ENCODE results near the gene VPS51. TPM values are rescaled to one million over a fixed set of nuclear protein-coding genes. Genes with fewer than 3 reads are reported as not detected.
A peak's percentile ranks its signal among the peaks of the same experiment; 100 is the strongest.

VPS51 gene
- total and polyA plus RNA-seq, 5 donors from 2014 or later = 84.2 to 234 (median 96.9) TPM

DNA sequence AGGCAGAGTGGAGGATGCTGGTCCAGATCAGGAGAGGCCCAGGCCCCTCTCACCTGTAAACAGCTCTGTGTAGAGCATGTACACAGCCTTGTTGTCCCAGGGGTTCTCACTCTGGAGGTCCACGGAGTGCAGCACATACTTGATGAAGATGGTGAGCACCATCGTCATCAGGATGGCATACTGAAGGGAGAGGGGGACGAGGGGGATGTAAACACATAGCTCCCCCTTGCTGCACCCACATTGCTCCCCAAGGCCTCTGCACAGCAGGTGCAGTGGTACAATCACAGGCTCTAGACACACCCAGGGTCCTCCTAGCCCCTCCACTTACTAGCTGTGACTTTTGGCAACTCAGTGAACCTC lies 35.4 kb downstream of the VPS51 start:
- Histone ChIP-seq H3K27ac (ENCODE audit: insufficient read depth, low read length, poor library complexity, severe bottlenecking) (no peak overlapping the region), H3K4me1 (ENCODE audit: control insufficient read depth, insufficient read depth, low read length, poor library complexity, severe bottlenecking) (peaks cover 38% of the 10 kb centered on the region), H3K36me3 (ENCODE audit: control insufficient read depth, insufficient read depth, low read length) (peaks cover 57% of the 10 kb centered on the region), H3K4me3 (ENCODE audit: low read depth, low read length) (no peak overlapping the region), H3K27me3 (ENCODE audit: control insufficient read depth, insufficient read depth, low read length) (no peaks in the 10 kb centered on the region), H3K9me3 (ENCODE audit: control insufficient read depth in 2 of 2, low read length in 2 of 2) (no peaks in the 10 kb centered on the region)
- Mint-ChIP-seq H3K9me3 (peaks cover 0 to 2% (median 0%) of the 10 kb centered on the region in 7 donors), H3K4me1 (peaks cover 6 to 40% (median 21%) of the 10 kb centered on the region in 4 donors), H3K4me3 (peak overlapping the region in 3 of 4 donors; percentile 21 to 86 (median 75)), H3K36me3 (peaks cover 15% of the 10 kb centered on the region), H3K27me3 (no peaks in the 10 kb centered on the region), H3K27ac (peak overlapping the region in 1 of 3 donors; percentile 47)
- DNase-seq = no peak
- no peak for ATAC-seq (ENCODE audit: low read depth in 2 of 2)

DNA sequence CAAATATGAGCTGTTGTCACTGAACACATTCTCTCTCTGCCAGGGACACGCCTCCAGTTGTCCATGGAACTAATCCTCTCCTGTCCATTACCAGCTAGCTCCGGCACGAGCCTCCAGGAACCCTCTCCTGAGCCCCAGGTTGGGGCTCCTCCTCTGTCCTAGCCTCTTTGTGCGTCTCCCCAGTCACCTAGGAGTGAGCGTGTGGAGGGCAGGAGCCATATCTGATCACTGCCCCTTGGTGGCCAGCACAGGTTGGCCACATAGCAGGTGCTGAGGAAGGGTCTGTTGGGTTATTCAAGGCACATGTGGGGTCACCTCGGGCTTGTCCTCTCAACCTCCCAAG lies 35.9 kb downstream of the VPS51 start:
- no peak for DNase-seq
- Mint-ChIP-seq H3K36me3 (peaks cover 10% of the 10 kb centered on the region), H3K4me3 (peak overlapping the region; percentile 21 to 75 (median 30)), H3K9me3 (peaks cover 0 to 2% (median 0%) of the 10 kb centered on the region in 7 donors), H3K27ac (peak overlapping the region in 2 of 3 donors; percentile 11 to 26), H3K27me3 (no peaks in the 10 kb centered on the region), H3K4me1 (peaks cover 7 to 45% (median 23%) of the 10 kb centered on the region in 4 donors)
- Histone ChIP-seq H3K27me3 (ENCODE audit: control insufficient read depth, insufficient read depth, low read length) (no peaks in the 10 kb centered on the region), H3K4me1 (ENCODE audit: control insufficient read depth, insufficient read depth, low read length, poor library complexity, severe bottlenecking) (peaks cover 38% of the 10 kb centered on the region), H3K9me3 (ENCODE audit: control insufficient read depth in 2 of 2, low read length in 2 of 2) (no peaks in the 10 kb centered on the region), H3K4me3 (ENCODE audit: low read depth, low read length) (no peak overlapping the region), H3K27ac (ENCODE audit: insufficient read depth, low read length, poor library complexity, severe bottlenecking) (no peak overlapping the region), H3K36me3 (ENCODE audit: control insufficient read depth, insufficient read depth, low read length) (peaks cover 52% of the 10 kb centered on the region)
- ATAC-seq (ENCODE audit: low read depth in 2 of 2) = no peak

DNA sequence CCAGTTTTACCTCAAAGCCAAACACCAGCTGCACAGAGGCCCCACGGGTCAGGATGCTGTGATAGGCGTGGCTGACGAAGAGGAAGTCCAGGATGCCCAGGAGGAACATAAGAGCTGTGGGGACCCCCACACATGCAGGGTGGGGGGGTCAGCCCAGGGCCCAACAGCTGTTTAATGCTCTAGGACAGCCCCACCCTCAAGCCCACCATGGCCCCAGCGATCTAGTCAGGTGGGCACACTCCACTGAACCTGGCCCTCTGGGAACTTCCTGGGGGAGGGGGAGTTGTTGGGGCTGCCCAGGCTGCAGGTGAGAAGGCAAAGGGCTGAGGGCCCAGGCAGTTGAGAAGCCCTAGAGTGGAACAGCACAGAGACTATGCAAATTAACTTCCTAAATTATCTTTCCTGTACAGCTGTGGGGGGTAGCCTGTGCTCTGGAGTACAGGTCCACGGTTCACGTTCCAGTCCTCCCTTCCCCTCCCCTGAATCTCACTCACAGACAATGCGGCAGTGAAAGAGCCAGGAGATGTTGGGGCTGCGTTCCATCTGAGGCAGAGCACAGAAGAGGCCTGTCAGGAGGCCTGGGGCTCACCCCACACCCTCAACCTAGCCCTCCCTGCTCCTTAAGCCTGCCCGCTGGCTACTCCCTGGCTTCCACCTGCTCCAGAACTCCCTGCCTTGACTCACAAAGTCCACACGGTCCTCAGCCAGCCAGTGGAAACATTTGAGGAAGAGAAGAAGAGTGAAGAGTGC lies 36.4 kb downstream of the VPS51 start:
- no peak for ATAC-seq (ENCODE audit: low read depth in 2 of 2)
- Mint-ChIP-seq H3K36me3 (peaks cover 8% of the 10 kb centered on the region), H3K27me3 (no peaks in the 10 kb centered on the region), H3K27ac (peak overlapping the region in 2 of 3 donors; percentile 26 to 99), H3K4me3 (peak overlapping the region; percentile 96 to 100 (median 98)), H3K4me1 (peaks cover 7 to 46% (median 23%) of the 10 kb centered on the region in 4 donors), H3K9me3 (peaks cover 0 to 2% (median 0%) of the 10 kb centered on the region in 7 donors)
- no peak overlapping the region for H3K4me3 ChIP-seq (ENCODE audit: low read depth, low read length)
- DNase-seq = no peak
- H3K27ac ChIP-seq (ENCODE audit: insufficient read depth, low read length, poor library complexity, severe bottlenecking) = peak overlapping the region; percentile 20
- H3K27me3 ChIP-seq (ENCODE audit: control insufficient read depth, insufficient read depth, low read length) = no peaks in the 10 kb centered on the region
- peaks cover 51% of the 10 kb centered on the region for H3K36me3 ChIP-seq (ENCODE audit: control insufficient read depth, insufficient read depth, low read length)
- no peaks in the 10 kb centered on the region for H3K9me3 ChIP-seq (ENCODE audit: control insufficient read depth in 2 of 2, low read length in 2 of 2)
- peaks cover 38% of the 10 kb centered on the region for H3K4me1 ChIP-seq (ENCODE audit: control insufficient read depth, insufficient read depth, low read length, poor library complexity, severe bottlenecking)

DNA sequence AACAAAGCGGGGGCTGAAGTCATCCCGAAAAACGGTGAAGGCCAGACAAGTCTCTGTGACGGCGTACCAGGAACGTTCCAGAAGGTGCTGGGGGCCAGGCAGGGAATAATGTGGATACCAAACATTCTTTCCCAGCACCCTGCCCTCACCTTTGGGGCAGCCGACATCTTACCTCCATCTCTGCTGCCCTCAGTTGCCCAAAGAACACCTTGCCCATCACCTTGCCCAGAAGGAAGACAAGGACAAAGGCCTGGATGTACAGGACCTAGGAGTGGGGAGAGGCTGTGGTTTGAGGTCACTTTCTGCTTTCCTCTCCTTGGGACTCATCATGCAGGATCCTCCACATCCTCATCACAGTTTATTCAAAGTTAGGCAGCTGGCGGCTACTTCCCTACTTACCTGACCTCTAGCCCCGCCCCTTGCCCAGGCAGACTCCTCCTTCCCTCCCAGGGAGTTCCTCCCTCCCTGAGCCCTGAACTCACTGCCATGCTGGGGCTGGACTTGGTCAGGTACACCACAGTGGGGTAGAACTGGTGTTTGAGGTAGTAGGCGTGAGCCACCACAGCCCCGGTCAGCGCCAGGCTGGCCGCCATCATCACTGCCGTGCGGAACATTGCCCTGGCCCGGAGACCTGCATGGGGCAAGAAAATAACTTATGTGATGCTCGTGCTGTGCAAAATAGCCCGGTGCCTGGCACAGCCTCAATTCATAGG lies 37.1 kb downstream of the VPS51 start:
- peaks cover 38% of the 10 kb centered on the region for H3K4me1 ChIP-seq (ENCODE audit: control insufficient read depth, insufficient read depth, low read length, poor library complexity, severe bottlenecking)
- peaks cover 8% of the 10 kb centered on the region for H3K36me3 Mint-ChIP-seq
- peak overlapping the region; percentile 96 to 100 (median 98) for H3K4me3 Mint-ChIP-seq
- H3K4me1 Mint-ChIP-seq = peaks cover 7 to 48% (median 23%) of the 10 kb centered on the region in 4 donors
- ATAC-seq (ENCODE audit: low read depth in 2 of 2) (no peak), DNase-seq (peak in 1 of 3 donors; percentile 68)
- peaks cover 0 to 2% (median 0%) of the 10 kb centered on the region in 7 donors for H3K9me3 Mint-ChIP-seq
- H3K4me3 ChIP-seq (ENCODE audit: low read depth, low read length) = peak overlapping the region; percentile 78
- no peaks in the 10 kb centered on the region for H3K27me3 ChIP-seq (ENCODE audit: control insufficient read depth, insufficient read depth, low read length)
- H3K9me3 ChIP-seq (ENCODE audit: control insufficient read depth in 2 of 2, low read length in 2 of 2) = no peaks in the 10 kb centered on the region
- H3K27ac ChIP-seq (ENCODE audit: insufficient read depth, low read length, poor library complexity, severe bottlenecking) = peak overlapping the region; percentile 99
- peaks cover 45% of the 10 kb centered on the region for H3K36me3 ChIP-seq (ENCODE audit: control insufficient read depth, insufficient read depth, low read length)
- peak overlapping the region; percentile 89 to 100 (median 99) for H3K27ac Mint-ChIP-seq
- no peaks in the 10 kb centered on the region for H3K27me3 Mint-ChIP-seq

DNA sequence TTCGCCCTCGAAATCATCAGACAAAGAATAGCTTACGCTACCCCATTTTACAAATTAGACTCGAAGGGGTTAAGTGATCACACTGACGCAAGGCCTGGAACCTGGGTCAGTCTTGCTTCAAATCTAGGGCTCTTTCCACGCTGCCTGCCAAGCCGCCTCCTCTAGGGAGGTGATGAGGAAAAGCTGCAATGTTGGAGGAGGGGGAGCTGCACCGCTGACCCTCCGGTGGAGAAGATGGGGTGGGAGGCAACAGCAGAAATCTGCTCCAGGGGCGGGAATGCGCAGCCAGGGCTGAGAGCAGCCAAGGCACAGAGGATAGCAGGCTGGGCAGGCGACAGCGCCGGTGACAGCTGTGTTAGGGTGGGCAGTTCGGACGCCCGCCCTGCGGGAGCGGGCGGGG lies 37.7 kb downstream of the VPS51 start:
- Mint-ChIP-seq H3K27me3 (no peaks in the 10 kb centered on the region), H3K4me1 (peaks cover 7 to 48% (median 23%) of the 10 kb centered on the region in 4 donors), H3K4me3 (peak overlapping the region; percentile 96 to 100 (median 98)), H3K27ac (peak overlapping the region; percentile 89 to 100 (median 99)), H3K9me3 (peaks cover 0 to 2% (median 0%) of the 10 kb centered on the region in 7 donors), H3K36me3 (peaks cover 8% of the 10 kb centered on the region)
- no peaks in the 10 kb centered on the region for H3K27me3 ChIP-seq (ENCODE audit: control insufficient read depth, insufficient read depth, low read length)
- peaks cover 39% of the 10 kb centered on the region for H3K36me3 ChIP-seq (ENCODE audit: control insufficient read depth, insufficient read depth, low read length)
- H3K4me1 ChIP-seq (ENCODE audit: control insufficient read depth, insufficient read depth, low read length, poor library complexity, severe bottlenecking) = peaks cover 38% of the 10 kb centered on the region
- H3K4me3 ChIP-seq (ENCODE audit: low read depth, low read length) = peak overlapping the region; percentile 78
- ATAC-seq (ENCODE audit: low read depth in 2 of 2) (no peak), DNase-seq (peak in 1 of 3 donors; percentile 20)
- peak overlapping the region; percentile 99 for H3K27ac ChIP-seq (ENCODE audit: insufficient read depth, low read length, poor library complexity, severe bottlenecking)
- no peaks in the 10 kb centered on the region for H3K9me3 ChIP-seq (ENCODE audit: control insufficient read depth in 2 of 2, low read length in 2 of 2)

DNA sequence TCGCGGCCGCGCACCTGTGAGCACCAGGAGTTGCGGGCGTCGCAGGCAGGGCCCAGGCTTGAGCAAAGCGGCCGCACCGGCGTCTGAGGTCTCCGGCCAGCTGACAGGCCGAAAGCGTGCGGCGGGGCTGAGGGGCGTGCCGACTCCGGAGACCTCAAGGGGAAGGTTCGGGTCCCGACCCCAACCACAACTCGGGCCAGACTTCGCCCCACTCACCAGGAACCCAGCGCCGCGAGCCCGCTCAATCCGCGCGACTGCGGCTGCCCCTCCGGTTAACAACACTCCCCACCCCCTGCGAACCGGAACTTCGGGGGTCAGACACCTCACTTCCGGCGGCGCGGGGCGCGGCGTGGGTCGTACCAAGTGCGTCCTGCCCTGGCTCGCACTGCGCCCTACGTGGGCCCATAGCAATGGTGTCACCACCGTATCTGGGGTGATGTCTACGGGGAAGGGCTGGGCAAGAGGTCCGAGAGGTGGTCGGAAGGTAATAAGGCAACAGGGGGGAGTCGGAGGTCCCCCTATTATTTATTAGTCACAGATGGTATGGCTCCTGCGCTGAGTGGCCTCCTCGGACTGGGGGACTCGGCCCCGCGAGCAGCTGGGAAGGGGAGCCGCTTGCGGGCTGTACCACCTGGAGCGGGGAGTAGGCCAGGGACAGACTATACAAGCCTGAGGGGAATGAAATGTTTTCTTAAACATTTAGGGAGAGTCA lies 38.4 kb downstream of the VPS51 start, which contains the start of gene SYVN1:
TSS of gene SYVN1 (minus strand) at position 280 of the 712 bp plus-strand sequence. CDS start 918 bp downstream, outside the sequence.
- Histone ChIP-seq H3K27ac (ENCODE audit: insufficient read depth, low read length, poor library complexity, severe bottlenecking) (peak within 1 kb of the TSS; percentile 99), H3K36me3 (ENCODE audit: control insufficient read depth, insufficient read depth, low read length) (peaks cover 32% of the 10 kb centered on the region), H3K27me3 (ENCODE audit: control insufficient read depth, insufficient read depth, low read length) (no peaks in the 10 kb centered on the region), H3K4me1 (ENCODE audit: control insufficient read depth, insufficient read depth, low read length, poor library complexity, severe bottlenecking) (peaks cover 38% of the 10 kb centered on the region), H3K9me3 (ENCODE audit: control insufficient read depth in 2 of 2, low read length in 2 of 2) (no peaks in the 10 kb centered on the region), H3K4me3 (ENCODE audit: low read depth, low read length) (peak within 1 kb of the TSS; percentile 87)
- peak; percentile 87 to 94 (median 94) for DNase-seq
- ATAC-seq (ENCODE audit: low read depth in 2 of 2) = peak; percentile 77 to 78
- no peaks in the 10 kb centered on the region for H3K27me3 Mint-ChIP-seq
- H3K9me3 Mint-ChIP-seq = peaks cover 0 to 2% (median 0%) of the 10 kb centered on the region in 7 donors
- peak within 1 kb of the TSS; percentile 96 to 100 (median 98) for H3K4me3 Mint-ChIP-seq
- peak within 1 kb of the TSS; percentile 99 to 100 (median 100) for H3K27ac Mint-ChIP-seq
- peaks cover 7 to 48% (median 23%) of the 10 kb centered on the region in 4 donors for H3K4me1 Mint-ChIP-seq
- peaks cover 8% of the 10 kb centered on the region for H3K36me3 Mint-ChIP-seq

DNA sequence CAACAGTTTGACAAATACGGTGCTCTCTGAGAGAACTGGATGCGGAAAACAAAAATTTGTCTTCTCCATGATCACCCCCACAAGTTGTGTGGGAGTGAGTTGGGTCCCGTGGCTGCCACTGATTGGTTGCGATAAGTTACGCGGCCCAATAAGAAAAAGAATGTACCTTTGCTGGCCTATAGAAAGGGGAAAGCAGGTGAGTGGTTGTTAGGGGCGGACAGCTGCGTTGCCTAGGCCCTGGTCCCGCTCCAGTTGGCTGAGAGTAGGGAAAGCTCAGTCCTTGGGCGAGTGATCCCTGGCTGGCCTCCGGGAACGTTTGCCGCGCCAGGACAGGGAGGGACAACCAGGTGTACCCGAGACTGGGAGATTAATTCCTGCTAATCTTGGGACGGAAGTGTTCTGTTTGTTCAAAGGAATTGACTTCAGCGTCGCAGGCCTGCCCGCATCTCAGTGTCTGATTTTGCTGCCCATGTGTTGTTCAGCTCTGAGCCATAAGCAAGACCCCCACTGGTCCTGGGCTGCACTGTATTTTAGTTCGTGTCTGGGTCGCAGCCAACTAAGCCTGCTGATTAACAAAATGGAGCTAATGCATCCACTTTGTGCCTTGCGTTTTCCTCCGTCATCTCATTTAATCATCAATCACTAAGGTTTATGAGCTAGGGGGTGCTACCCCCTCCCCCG lies 39.1 kb downstream of the VPS51 start:
- Histone ChIP-seq H3K4me1 (ENCODE audit: control insufficient read depth, insufficient read depth, low read length, poor library complexity, severe bottlenecking) (peaks cover 38% of the 10 kb centered on the region), H3K27me3 (ENCODE audit: control insufficient read depth, insufficient read depth, low read length) (no peaks in the 10 kb centered on the region), H3K9me3 (ENCODE audit: control insufficient read depth in 2 of 2, low read length in 2 of 2) (no peaks in the 10 kb centered on the region), H3K4me3 (ENCODE audit: low read depth, low read length) (peak overlapping the region; percentile 87), H3K36me3 (ENCODE audit: control insufficient read depth, insufficient read depth, low read length) (peaks cover 25% of the 10 kb centered on the region), H3K27ac (ENCODE audit: insufficient read depth, low read length, poor library complexity, severe bottlenecking) (peak overlapping the region; percentile 99)
- Mint-ChIP-seq H3K4me3 (peak overlapping the region; percentile 96 to 100 (median 98)), H3K27ac (peak overlapping the region; percentile 99 to 100 (median 100)), H3K36me3 (peaks cover 8% of the 10 kb centered on the region), H3K9me3 (peaks cover 0 to 2% (median 0%) of the 10 kb centered on the region in 7 donors), H3K4me1 (peaks cover 7 to 48% (median 23%) of the 10 kb centered on the region in 4 donors), H3K27me3 (peaks cover 2% of the 10 kb centered on the region)
- DNase-seq = peak; percentile 82 to 97 (median 93)
- peak; percentile 88 to 90 for ATAC-seq (ENCODE audit: low read depth in 2 of 2)

All from CD4-positive, CD25-positive, alpha-beta regulatory T cell (primary cell).